HG02938 (cell line): Measurements from ENCODE around the gene ANKRD40CL.
"Not testable (repeated sequence)": the region's sequence is repeated elsewhere in the genome, so short reads cannot be mapped to it uniquely, and the experiment has no call there.

Experiments used
- ATAC-seq: cut with Tn5 transposase; IDR thresholded peaks from one replicate; pipeline ENCODE4 v1.9.1; 2021; ENCODE audit warnings: mild to moderate bottlenecking, moderate library complexity; ENCODE audit not compliant: unreplicated experiment

Gene ANKRD40CL, protein sequence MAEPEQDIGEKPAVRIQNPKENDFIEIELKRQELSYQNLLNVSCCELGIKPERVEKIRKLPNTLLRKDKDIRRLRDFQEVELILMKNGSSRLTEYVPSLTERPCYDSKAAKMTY

DNA sequence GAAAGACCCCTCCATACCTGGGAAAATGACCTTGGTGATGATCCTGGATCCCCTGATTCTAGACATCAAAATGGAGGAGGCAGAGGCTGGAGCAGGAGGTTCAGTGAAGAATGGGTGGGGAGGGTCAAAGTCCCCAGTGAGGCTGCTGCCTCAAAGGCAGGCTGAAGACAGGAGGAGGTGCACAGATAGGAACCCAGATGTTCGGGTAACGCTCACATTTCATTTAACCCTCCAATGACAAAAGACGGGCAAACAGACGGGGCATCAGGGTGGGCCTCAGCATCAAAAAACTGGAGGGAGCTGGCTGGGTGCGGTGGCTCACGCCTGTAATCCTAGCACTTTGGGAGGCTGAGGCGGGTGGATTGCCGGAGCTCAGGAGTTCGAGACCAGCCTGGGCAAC is at the start of gene ANKRD40CL:
ANKRD40CL (minus strand) TSS at position 73 of the 400 bp plus-strand sequence. CDS start 605 bp downstream, outside the sequence.
- ATAC-seq = no peak

DNA sequence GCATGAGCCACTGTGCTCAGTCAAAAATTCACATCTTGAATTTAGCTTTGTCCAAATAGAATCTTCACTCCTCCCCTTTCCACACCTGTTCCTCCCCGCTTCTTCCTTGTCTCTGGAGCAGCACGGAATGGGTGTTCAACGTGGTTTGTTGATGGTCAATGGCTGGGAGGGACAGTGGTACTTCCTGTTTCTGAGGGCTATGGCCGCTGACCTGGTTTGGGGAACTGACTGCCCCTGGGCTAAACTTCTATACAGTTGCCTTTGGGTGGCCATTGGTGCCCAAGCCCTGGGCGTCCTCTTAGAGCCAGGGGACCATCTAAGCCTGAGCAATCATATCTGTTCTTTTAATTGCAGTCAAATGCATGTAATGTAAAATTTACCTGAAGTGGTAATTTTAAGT is 49.0 kb upstream of the ANKRD40CL start:
- no peak for ATAC-seq

DNA sequence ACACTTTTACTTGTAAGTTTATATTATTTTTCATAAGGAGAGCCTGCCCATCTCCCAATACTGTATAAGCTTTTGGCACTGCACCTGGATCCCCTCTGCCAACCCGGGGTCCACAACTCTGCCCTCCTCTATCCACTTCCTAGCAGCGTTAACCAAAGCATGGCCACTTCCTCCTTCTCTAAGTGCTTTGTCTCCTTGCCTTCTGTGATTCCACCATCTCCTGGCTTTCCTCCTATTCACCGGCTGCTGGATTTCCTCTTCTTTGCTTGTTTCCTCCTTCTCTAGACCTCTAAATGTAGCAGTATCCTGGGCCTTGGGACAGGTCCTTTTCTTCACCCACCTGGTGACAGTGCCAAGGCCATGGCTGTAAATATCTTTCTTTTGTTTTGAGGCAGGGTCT is 48.1 kb upstream of the ANKRD40CL start:
- ATAC-seq = no peak

DNA sequence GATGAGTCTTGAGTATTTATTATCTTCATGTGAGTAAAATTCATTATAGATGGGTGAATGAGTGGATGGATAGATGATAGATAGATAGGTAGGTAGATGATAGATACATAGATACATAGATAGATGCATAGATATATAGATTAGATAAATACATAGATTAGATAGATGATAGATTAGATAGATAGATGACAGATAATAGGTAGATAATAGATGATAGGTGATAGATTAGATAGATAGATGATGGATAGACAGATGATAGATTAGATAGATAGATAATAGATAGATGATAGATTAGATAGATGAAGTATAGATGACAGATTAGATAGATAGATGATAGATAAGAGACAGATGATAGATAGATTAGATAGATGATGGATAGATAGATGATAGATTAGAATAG is 46.3 kb upstream of the ANKRD40CL start:
- ATAC-seq = no peak

DNA sequence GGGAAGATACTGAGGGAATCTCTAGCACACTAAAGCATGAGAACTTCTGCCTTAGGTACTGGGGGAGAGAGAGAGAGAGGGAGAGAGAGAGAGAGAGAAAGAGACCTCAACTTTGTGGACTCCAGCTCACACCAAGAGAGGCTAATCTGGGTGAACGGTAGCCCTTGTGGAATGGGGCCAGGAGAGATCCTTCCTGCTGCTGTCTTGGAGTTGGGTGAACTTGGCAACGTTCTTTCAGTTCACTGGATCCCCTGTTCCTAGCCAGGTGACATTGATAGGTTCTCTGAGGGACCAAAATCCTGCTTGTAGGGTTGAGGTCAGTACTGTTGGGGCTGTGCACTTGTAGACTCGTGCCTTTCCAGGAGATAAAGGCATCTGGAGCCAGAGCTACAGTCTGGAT is 41.6 kb upstream of the ANKRD40CL start:
- ATAC-seq = no peak

DNA sequence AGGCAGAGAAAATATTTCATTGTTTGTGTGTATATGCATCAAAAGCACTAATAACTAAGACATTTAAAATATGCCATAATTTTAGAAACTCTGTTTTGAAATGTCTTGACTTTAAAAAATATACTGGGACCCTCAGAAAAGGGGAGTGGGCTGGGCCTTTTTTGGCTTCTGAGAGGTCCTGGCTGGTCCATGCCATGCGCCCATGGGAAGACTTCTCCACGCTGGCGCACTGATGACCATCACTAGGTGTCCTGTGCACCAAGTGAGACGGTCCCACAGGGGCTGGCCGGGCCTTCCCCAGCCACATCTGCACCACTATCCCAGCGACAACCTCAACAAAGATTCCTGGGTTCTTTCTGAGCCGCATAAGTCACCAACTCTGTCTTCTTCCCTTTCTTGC is 41.1 kb upstream of the ANKRD40CL start:
- ATAC-seq = no peak

DNA sequence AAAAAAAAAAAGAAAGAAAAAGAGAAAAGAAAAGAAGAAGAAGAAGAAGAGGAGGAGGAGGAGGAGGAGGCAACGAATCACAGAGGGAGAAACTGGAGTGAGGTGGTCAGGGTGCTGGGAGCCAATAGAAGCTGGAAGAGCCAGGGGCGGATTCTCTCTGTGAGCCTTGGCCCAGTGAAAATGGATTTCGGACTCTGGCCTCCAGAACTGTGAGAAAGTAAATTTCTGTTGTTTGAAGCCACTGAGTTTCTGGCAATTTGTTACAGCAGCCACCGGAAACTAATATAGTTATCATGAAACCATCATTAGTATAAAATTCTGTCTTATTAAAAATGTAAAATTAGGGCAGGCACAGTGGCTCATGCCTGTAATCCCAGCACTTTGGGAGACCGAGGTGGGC is 40.4 kb upstream of the ANKRD40CL start:
- no peak for ATAC-seq

DNA sequence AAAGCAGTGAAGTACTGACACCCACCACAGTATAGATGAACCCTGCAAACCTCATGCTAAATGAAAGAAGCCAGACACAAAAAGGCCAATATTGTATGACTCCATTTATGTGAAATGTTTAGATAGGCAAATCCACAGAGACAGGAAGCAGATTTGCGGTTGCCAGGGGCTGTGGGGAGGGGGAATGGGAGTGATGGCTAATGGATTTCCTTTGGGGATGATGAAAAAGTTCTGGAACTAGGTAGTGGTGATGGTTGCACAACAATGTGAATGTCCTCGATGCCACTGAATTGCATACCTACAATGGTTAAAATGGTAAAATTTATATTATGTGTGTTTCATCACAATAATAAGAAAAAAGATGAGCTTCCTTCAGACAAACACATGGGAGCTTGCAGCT is 39.7 kb upstream of the ANKRD40CL start:
- no peak for ATAC-seq

DNA sequence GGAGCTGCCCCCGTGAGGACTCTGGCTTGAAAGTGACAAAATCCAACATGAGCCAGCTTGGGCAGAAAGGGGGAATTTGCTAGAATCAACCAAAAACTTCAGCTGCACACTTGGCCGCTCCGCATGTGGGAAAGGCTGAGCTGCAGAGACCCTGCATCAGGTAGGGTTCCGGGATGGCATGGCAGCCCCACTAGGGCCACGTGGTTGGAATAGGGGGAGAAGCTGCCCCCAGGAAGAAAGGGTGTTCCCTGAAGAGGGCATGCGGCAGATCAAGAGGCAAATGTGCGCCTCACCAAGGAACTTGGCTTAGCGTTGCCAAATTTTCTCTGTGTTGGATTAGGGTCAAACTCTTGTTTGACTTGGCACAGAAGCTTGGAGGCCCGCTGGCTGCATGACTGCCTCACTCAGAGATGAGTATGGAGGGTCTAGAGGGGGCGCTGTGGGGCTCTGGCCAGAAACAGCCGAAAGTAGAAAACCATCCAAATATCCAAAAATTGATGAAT is 38.9 kb upstream of the ANKRD40CL start:
- no peak for ATAC-seq

DNA sequence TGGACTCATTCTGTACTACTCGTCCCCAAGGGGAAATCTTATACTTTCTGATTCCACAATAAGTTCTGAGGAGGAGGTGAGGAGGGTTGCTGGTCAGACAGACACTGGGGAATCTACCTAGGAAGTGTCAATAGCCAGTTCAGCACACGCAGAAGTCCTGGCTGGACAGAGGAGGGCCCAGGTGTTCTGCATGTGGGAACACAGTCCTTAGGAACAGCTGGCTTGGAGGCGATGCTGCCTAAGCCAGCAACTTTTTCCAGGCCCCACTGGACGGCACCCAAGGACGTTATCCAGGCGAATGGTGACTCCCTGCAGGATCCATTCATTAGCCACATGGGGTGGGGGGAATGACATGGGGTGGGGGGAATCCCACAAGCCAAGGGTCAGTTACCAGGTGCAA is 38.2 kb upstream of the ANKRD40CL start:
- ATAC-seq = no peak

DNA sequence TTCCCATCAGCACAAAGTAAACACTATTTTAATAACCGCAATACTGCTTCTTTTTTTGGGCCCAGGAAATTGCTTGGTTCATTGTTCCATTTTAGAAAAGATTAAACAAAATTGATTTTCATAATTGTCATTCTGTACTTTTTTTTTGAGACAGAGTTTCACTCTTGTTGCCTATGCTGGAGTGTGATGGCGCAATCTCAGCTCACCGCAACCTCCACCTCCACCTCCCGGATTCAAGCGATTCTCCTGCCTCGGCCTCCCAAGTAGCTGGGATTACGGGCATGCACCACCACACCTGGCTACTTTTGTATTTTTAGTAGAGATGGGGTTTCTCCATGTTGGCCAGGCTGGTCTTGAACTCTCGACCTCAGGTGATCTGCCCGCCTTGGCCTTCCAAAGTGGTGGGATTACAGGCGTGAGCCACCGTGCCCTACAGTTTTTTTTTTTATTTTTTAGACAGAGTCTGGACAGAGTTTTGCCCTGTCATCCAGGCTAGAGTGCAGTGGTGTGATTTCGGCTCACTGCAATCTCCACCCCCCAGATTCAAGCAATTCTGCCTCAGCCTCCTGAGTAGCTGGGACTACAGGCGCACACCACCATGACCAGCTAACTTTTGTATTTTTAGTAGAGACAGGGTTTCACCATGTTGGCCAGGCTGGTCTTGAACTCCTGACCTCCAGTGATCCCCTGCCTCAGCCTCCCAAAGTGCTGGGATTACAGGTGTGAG is 37.6 kb upstream of the ANKRD40CL start:
- ATAC-seq = not testable (repeated sequence)

DNA sequence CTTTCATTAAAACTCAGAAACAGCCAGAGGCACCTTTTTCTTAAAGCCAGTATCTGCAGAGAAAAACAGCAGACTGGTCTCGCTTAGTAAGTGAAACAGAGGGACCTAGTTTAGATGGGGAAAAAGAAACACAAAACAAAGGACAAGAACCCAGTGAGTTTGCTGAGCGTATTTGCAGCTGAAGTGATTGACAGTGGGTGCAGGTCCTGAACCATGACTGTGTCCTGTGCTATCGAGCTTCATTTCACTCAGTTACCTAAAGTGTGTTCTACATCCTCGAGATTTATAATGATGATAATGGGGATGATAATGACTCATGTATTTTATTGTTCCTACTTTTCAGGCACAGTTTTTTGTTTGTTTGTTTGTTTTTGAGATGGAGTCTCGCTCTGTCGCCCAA is 36.4 kb upstream of the ANKRD40CL start:
- ATAC-seq = no peak

DNA sequence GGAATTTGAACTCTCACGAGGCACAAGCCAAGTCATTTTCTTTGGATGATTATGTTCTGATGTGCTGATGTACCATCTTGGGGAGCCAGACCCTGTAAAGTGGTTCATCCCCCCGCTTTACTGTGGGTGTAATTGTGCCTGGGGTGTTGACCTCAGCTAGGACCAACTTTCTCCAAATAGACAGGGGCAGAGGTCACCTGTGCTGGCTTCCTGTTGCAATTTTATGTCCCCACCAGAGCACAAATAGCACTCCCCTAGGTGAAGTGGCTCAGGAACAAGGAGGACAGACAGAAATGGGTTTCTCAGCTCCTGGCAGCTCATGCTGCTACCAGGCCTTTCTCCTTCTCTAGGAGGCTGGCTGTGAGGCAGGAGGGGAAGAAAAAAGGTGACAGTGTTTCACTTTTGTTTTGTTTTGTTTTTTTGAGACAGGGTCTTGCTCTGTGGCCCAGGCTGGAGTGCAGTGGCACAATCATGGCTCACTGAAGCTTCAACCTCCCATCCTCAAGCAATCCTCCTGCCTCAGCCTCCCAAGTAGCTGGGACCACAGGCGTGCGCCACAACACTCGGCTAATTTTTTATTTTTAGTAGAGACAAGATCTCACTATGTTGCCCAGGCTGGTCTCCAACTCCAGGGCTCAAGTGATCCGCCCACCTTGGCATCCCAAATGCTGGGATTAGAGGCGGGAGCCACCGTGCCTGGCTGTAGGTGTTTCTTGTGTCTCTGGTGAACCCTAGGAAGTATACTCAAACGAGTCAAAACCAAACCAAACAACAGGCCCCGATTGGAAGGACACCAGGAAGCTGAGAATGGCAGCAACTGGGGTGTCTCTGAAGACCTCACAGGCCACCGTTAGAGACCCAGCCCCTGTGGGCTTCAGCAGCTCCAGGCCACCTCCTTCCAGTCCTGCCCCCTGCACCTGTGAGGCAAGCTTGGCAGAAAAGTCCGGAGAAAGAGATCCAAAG is 35.6 kb upstream of the ANKRD40CL start:
- ATAC-seq = no peak

DNA sequence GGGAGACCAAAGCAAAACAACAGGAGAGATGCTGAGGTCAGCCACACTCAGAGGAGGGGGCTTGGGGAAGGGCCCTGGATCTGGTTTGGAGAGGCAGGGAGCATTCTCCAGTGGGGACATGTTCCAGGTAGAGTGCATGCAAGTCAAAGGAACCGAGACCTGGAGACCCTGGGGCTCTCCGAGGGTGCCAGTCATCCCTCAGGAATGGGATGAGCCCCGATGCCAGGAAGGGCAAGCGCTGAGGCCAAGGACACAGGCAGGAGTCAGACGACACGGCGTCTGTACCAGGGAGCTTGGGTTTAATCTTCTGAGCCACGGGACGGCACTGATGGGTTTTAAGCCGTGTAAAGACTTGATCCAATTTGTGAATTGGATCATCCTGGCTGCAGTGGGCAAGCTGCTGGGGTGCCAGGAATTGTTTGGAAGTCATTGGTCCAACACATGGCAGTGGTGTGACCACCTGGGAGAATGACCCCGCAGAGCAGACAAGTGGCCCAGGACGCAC is 32.9 kb upstream of the ANKRD40CL start:
- no peak for ATAC-seq

DNA sequence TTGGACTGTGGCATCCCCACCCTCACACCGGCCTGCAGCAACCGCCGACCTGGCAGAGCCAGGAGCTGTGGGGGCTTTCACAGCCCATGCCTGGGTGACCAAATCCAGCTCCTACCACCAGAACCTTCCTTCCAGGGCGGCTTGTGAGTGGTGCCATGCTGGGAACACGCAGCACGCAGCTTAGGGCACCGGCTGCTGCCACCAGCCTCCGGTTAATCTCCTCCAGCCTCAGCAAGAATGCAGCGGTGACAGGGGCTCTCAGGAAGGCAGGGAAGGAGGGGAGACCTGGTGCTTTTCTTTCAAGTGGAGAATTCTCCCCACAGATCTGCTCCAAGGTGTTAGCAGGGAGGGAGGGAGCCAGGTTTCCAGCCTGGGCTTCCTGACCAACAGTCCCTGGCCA is 32.3 kb upstream of the ANKRD40CL start:
- ATAC-seq = no peak

DNA sequence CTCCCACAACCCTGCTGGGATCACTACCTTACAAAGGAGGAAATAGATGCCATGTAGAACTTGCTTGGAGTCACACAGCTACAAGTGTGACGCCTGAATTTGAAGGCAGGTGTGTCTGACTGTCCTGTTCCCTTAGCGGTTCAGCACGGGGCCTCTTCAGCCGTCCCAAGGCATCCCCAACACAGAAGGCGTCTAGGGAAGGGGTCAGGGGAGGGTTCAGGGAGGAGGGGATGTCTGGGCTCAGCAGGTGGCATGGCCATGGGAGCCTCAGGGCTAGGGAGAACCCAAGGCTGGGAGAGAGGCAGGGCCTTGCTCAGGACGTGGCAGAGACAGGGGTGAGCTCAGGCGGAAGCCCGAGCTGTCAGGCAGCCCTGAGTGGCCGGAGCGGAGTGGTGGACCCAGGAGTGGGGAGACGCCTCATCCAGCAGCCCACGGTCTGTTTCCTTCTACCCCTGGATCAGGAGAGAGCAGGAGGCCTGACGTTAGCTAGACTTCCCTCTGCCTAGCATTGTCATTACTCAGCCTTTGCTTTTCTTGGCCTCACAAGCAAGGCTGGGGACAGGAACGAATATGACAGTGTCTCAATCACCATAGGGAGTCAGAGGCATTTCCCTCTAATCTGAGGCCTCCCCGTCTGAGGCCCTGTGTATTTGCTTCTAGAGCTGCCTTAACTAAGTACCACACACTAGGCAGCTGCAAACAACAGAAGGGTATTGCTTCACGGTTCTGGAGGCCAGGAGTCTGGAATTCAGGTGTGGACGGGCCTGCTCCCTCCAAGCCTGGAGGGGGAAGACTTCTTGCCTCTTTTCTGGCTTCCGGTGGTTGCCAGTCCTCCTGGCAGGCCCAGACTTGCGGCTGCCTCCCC is 31.3 kb upstream of the ANKRD40CL start:
- no peak for ATAC-seq

DNA sequence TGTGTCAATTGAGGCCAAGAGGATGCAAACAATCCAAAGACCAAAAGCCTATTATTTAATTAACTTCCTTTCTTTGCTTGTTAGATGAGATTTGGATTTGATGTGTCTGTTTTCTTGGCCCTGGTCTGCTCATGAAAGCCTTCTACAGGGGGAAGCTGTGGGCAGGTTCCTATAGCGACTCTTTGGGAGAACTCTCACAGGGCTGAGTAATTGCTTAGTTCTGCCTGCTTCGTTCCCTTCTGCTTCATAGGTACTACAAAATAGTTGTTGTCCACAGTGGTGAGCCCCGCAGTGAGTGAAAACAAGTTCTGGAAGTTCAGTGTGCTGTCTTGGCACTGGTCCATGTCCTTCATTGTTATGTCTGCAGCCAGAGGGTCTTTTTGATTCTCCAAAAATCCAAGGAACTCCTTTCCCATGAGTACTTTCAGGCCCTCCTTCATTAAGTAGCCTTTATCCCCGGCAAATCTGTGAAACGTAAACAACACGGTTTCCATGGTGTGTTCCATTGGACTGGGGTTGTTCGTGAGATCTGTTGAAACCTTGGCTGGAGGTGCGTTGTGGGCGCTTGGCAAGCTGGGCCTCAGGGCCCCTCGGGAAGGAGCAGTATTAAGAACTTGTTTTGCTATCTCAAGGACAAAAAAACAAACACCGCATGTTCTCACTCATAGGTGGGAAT is 30.0 kb upstream of the ANKRD40CL start:
- no peak for ATAC-seq

DNA sequence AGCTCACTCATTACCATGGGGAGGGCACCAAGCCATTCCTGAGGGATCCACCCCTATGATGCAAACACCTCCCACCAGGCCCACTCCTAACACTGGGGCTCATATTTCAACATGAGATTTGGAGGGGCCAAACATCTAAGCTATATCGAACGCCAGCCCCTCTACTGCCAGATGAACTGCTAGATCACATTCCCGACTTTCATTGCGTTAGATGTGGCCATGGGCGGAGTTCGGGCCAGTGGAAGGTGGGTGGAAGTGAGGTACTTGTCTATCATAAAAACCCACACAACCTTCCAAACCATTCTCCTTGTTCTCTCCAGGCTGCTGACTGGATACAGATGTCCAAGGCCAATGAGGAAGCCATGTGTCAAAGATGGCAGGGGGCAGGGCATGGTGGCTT is 27.0 kb upstream of the ANKRD40CL start:
- no peak for ATAC-seq

DNA sequence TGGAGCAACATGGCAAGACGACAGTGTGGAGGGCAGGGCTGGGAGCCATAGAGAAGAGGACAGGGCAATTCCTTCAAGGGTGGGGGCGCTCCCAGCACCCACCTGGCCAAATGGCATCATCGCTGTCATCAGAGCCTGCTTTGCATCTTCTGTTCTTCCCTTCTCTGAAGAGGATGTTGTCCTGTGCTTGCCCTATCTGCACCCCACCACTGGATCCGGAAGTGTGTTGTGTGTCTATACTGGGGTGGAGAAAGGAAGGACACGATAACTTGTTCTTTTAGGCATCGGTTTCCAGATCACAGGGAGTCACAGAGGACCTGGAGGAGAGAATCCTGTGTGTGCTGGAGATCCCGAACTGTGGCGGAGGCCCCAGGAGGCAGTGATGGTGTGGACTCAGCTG is 25.7 kb upstream of the ANKRD40CL start:
- ATAC-seq = no peak

DNA sequence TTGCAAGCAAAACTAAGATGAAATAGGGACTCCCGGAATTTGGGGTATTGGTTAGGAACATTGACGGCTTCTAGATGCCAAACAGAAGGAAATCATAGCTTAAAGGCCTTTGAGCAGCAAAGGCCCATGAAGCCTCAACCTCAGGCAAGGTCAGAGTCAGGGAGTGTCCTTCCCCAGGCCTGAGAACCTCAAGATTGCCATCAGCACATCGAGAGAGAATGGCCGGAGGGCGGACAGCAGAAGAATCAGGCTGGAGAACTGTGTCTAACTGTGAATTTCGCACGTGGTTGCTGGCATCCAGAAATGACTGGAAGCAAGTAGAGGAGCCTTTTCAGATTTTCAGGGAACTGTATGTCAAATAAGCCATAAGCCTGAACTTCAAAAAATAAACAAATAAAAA is 24.8 kb upstream of the ANKRD40CL start:
- no peak for ATAC-seq
